ENCODE measurements around the gene DUOX2.
"Not testable (repeated sequence)": the region's sequence is repeated elsewhere in the genome, so short reads cannot be mapped to it uniquely, and the experiment has no call there.

Gene DUOX2

DNA sequence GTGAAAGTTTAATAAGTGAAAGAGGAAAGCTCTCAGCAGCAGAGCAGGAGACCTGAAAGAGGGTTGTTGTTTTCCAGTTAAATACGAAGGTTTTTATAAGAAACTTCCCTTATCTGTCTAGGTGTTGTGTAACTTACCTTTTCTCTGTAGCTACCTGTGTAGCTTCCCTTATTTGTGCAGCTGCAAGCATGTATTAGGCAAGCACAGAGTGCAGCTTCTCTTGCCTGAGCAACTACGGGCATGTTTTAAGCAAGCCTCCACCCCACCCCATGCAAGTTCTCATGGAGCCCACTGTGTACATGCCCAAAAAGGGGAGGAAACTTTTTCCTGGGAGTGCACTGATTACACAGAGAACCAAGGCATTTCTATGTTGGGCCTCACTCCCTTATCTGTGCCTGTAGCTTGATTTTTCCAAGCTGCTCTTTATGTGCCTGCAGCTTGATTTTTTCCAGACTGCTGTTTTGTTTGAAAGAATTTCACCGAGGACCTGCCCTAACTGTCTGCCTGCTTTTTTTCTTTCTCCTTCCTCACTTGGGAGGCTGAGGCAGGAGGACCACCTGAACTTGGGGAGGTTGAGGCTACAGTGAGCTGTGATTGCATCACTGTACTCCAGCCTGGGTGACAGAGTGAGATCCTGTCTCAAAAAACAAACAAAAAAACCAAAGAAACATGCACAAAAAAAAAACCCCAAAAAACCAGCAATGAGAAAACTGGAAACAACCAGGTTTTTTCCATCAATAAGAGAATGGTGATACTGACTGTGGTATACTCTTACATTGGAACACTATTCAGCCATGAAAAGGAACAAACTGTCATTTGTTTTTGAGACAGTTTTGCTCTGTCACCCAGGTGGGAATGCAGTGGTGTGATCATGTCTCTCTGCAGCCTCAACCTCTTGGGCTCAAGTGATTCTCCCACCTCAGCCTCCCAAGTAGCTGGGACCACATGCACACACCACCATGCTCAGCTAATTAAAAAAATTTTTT lies 55.0 kb downstream of the DUOX2 start:
- not testable (repeated sequence) for DNase-seq

DNA sequence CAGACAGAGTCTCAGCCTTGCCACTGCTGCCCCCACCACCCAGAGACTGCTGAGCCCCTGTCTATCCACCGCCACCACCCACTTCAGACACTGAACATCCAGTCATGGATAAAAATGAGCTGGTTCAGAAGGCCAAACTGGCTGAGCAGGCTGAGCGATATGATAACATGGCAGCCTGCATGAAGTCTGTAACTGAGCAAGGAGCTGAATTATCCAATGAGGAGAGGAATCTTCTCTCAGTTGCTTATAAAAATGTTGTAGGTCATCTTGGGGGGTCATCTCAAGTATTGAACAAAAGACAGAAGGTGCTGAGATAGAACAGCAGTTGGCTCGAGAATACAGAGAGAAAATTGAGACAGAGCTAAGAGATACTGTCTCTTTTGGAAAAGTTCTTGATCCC lies 61.3 kb downstream of the DUOX2 start:
- not testable (repeated sequence) for DNase-seq

GRCh38 chr15:45050587-45050986 lies 63.4 kb downstream of the DUOX2 start:
- DNase-seq, result no peak

- DNase-seq, result no peak
These were observed 65.0 kb downstream of the DUOX2 start for GRCh38 chr15:45048794-45049631.

DNA sequence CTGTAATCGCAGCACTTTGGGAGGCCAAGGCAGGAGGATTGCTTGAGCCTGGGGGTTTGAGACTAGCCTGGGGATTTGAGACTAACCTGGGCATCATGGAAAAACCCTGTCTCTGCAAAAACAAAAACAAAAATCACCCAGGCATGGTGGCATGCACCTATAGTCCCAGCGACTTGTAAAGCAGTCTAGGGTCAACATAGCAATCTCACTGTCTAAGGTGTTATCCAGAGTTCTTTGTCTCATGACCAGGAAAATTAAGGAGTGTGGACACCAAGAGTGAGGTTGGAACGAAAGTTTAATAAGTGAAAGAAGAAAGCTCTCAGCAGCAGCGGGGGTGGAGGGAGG lies 65.6 kb downstream of the DUOX2 start:
- not testable (repeated sequence) for DNase-seq

DNA sequence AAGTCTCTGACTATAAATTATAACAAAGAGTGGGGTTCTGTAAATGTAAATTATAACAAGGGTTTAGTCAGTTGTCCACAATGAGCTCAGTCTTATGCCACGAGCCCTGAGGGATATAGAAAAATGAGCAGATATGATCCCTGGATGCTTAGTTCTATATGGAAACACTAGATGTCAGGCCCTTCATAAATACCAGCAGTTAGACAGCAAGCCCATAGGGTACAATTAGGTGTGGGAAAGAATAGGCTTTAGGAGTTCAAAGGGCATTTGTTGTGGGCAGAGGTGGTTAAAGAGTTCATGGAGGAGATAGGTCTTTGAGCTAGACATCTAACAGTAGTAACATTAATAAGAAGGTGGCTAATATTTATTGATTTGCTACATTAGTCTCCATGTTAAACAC lies 69.7 kb downstream of the DUOX2 start:
- not testable (repeated sequence) for DNase-seq

GRCh38 chr15:45042859-45043258 lies 71.1 kb downstream of the DUOX2 start:
- DNase-seq, result not testable (repeated sequence)

Data from NCI-H187 (cell line).